IMR-90 (cell line): ENCODE measurements around the gene ZNF618. TPM values are rescaled to one million over a fixed set of nuclear protein-coding genes. Genes with fewer than 3 reads are reported as not detected.

Experiments used
- ATAC-seq: fragments of 200-7000 bp; cut with Tn5 transposase; 2 replicates; pipeline ENCODE4 v1.9.1; 2020; ENCODE audit warnings: low read depth, mild to moderate bottlenecking, moderate library complexity
- BruUV-seq: library from RNA; stranded (reverse); fragments of 400-500 nt; replicated peaks from 2 replicates; lab custom pipeline; 2021; lab: Mats Ljungman, UMichigan
- CTCF ChIA-PET: fragments of 300-600 bp; formaldehyde crosslinking; extraction: SDS; loops from one replicate; lab custom pipeline; 2021; ENCODE audit warnings: antibody characterized with exemption; lab: Yijun Ruan, JAX
- POLR2A ChIA-PET: fragments of 300-600 bp; sonication (Branson Sonifier 250); formaldehyde crosslinking; loops from one replicate; lab custom pipeline; 2022; ENCODE audit warnings: antibody characterized with exemption; ENCODE audit not compliant: unreplicated experiment; lab: Charles Lee
- DNase-seq: peaks from one replicate; pipeline ENCODE4 v3.0.0; 2013
- H2AFZ ChIP-seq: replicated peaks from 2 replicates; pipeline ENCODE3; 2013; ENCODE audit warnings: low read length, mild to moderate bottlenecking; ENCODE audit not compliant: poor library complexity
- H2AK5ac ChIP-seq: 2 replicates; pipeline ENCODE4 v1.6.1; 2013; ENCODE audit warnings: low read depth, low read length, inconsistent platforms
- H2AK9ac ChIP-seq: replicated peaks from 2 replicates; pipeline ENCODE3; 2013; ENCODE audit warnings: mild to moderate bottlenecking, low read depth, low read length, moderate library complexity; ENCODE audit not compliant: poor library complexity
- H2BK120ac ChIP-seq: 2 replicates; pipeline ENCODE4 v1.6.1; 2013; ENCODE audit warnings: low read depth, low read length, inconsistent platforms
- H2BK15ac ChIP-seq: 3 replicates; pipeline ENCODE4 v1.6.1; 2013; ENCODE audit warnings: low read depth, low read length, inconsistent platforms
- H2BK20ac ChIP-seq: 2 replicates; pipeline ENCODE4 v1.6.1; 2013; ENCODE audit warnings: low read depth, mild to moderate bottlenecking, inconsistent platforms, low read length, moderate library complexity
- H2BK5ac ChIP-seq: 2 replicates; pipeline ENCODE4 v1.6.1; 2013; ENCODE audit warnings: mild to moderate bottlenecking, low read depth, low read length, inconsistent platforms; ENCODE audit not compliant: poor library complexity, severe bottlenecking
- H3K14ac ChIP-seq: replicated peaks from 2 replicates; pipeline ENCODE4 v1.6.1; 2013; ENCODE audit warnings: low read depth, low read length, inconsistent platforms
- H3K18ac ChIP-seq: 2 replicates; pipeline ENCODE4 v1.6.1; 2013; ENCODE audit warnings: low read depth, low read length, control low read depth
- H3K23ac ChIP-seq: 2 replicates; pipeline ENCODE4 v1.6.1; 2013; ENCODE audit warnings: low read depth, low read length, inconsistent platforms
- H3K27ac ChIP-seq: 2 replicates; pipeline ENCODE4 v1.5.1; 2013; ENCODE audit warnings: mild to moderate bottlenecking, control low read depth, low read length; ENCODE audit not compliant: insufficient read depth
- H3K27me3 ChIP-seq: 2 replicates; pipeline ENCODE4 v1.6.1; 2013; ENCODE audit warnings: low read length; ENCODE audit not compliant: control insufficient read depth, insufficient read depth
- H3K36me3 ChIP-seq: 2 replicates; pipeline ENCODE4 v1.6.1; 2013; ENCODE audit warnings: low read length, mixed read lengths; ENCODE audit not compliant: control insufficient read depth, insufficient read depth
- H3K4ac ChIP-seq: 2 replicates; pipeline ENCODE4 v1.6.1; 2013; ENCODE audit warnings: low read depth, low read length, inconsistent platforms
- H3K4me1 ChIP-seq: 2 replicates; pipeline ENCODE4 v1.6.1; 2013; ENCODE audit warnings: low read length, mixed read lengths; ENCODE audit not compliant: control insufficient read depth, insufficient read depth
- H3K4me2 ChIP-seq: 2 replicates; pipeline ENCODE4 v1.6.1; 2013; ENCODE audit warnings: low read depth, mild to moderate bottlenecking, control low read depth, low read length, moderate library complexity
- H3K4me3 ChIP-seq: 2 replicates; pipeline ENCODE4 v1.5.1; 2013; ENCODE audit warnings: low read depth, mild to moderate bottlenecking, control low read depth, low read length, moderate library complexity; ENCODE audit not compliant: insufficient read depth
- H3K56ac ChIP-seq: 2 replicates; pipeline ENCODE4 v1.6.1; 2013; ENCODE audit warnings: low read length, inconsistent platforms; ENCODE audit not compliant: insufficient read depth; ENCODE audit errors: extremely low read depth
- H3K79me1 ChIP-seq, 2 experiments: 2 replicates each; pipeline ENCODE4 v1.6.1; 2013; ENCODE audit warnings: low read length in 2 of 2, inconsistent platforms in 1 of 2, low read depth in 1 of 2
- H3K9ac ChIP-seq: 2 replicates; pipeline ENCODE4 v1.6.1; 2013; ENCODE audit warnings: low read depth, low read length, control low read depth
- H3K9me1 ChIP-seq: 2 replicates; pipeline ENCODE4 v1.6.1; 2013; ENCODE audit warnings: low read length, inconsistent platforms; ENCODE audit not compliant: insufficient read depth
- H3K9me3 ChIP-seq: 2 replicates; pipeline ENCODE4 v1.6.1; 2013; ENCODE audit warnings: low read length; ENCODE audit not compliant: control insufficient read depth, insufficient read depth
- H4K20me1 ChIP-seq: 2 replicates; pipeline ENCODE4 v1.6.1; 2013; ENCODE audit warnings: low read length, inconsistent platforms; ENCODE audit not compliant: insufficient read depth
- H4K5ac ChIP-seq: 2 replicates; pipeline ENCODE4 v1.6.1; 2013; ENCODE audit warnings: mild to moderate bottlenecking, low read depth, low read length, control low read depth
- H4K8ac ChIP-seq, 2 experiments: 2 replicates each; pipeline ENCODE4 v1.6.1; 2013; ENCODE audit warnings: low read depth in 2 of 2, low read length in 2 of 2, control low read depth in 1 of 2, inconsistent platforms in 1 of 2
- H4K91ac ChIP-seq: 2 replicates; pipeline ENCODE4 v1.6.1; 2013; ENCODE audit warnings: low read depth, low read length, inconsistent platforms; ENCODE audit not compliant: insufficient read depth
- BHLHE40 ChIP-seq: fragments of 150-350 bp; IDR thresholded peaks from 2 replicates; pipeline ENCODE4 v1.6.1; 2016; ENCODE audit warnings: mild to moderate bottlenecking, low read depth, low read length
- CEBPB ChIP-seq: IDR thresholded peaks from 2 replicates; pipeline ENCODE4 v1.6.1; 2012; ENCODE audit warnings: low read depth, low read length, improper control_type of control experiment
- CHD1 ChIP-seq: IDR thresholded peaks from 2 replicates; pipeline ENCODE4 v1.6.1; 2012; ENCODE audit warnings: low read depth, low read length, improper control_type of control experiment
- CTCF ChIP-seq: conservative IDR thresholded peaks from 2 replicates; pipeline ENCODE4 v1.5.1; 2012; ENCODE audit warnings: mild to moderate bottlenecking, low read depth, low read length, improper control_type of control experiment
- ELK1 ChIP-seq: fragments of 150-350 bp; IDR thresholded peaks from 2 replicates; pipeline ENCODE4 v1.6.1; 2016; ENCODE audit warnings: low read depth, mild to moderate bottlenecking, low read length, moderate library complexity, borderline replicate concordance
- FOS ChIP-seq: fragments of 150-350 bp; IDR thresholded peaks from 2 replicates; pipeline ENCODE4 v1.6.1; 2016; ENCODE audit warnings: low read depth, low read length
- MAFK ChIP-seq: IDR thresholded peaks from 2 replicates; pipeline ENCODE4 v1.6.1; 2012; ENCODE audit warnings: low read depth, low read length, improper control_type of control experiment
- MAZ ChIP-seq: IDR thresholded peaks from 2 replicates; pipeline ENCODE4 v1.6.1; 2012; ENCODE audit warnings: low read depth, mild to moderate bottlenecking, low read length, improper control_type of control experiment, moderate library complexity, borderline replicate concordance
- MXI1 ChIP-seq: IDR thresholded peaks from 2 replicates; pipeline ENCODE4 v1.6.1; 2012; ENCODE audit warnings: low read depth, mild to moderate bottlenecking, low read length, moderate library complexity, borderline replicate concordance
- NFE2L2 ChIP-seq: fragments of 150-350 bp; IDR thresholded peaks from 2 replicates; pipeline ENCODE4 v1.6.1; 2016; ENCODE audit warnings: low read depth, mild to moderate bottlenecking, low read length
- POLR2A ChIP-seq: IDR thresholded peaks from 2 replicates; pipeline ENCODE4 v1.6.1; 2012; ENCODE audit warnings: mild to moderate bottlenecking, low read depth, low read length
- RAD21 ChIP-seq: IDR thresholded peaks from 2 replicates; pipeline ENCODE4 v1.6.1; 2012; ENCODE audit warnings: low read length, improper control_type of control experiment
- RCOR1 ChIP-seq: IDR thresholded peaks from 2 replicates; pipeline ENCODE4 v1.6.1; 2012; ENCODE audit warnings: mild to moderate bottlenecking, low read length, improper control_type of control experiment; ENCODE audit not compliant: insufficient replicate concordance
- RFX5 ChIP-seq: IDR thresholded peaks from 2 replicates; pipeline ENCODE4 v1.8.0; 2012; ENCODE audit warnings: low read depth, mild to moderate bottlenecking, low read length, moderate library complexity
- SMC3 ChIP-seq: fragments of 150-350 bp; IDR thresholded peaks from 2 replicates; pipeline ENCODE4 v1.6.1; 2016; ENCODE audit warnings: low read depth, mild to moderate bottlenecking, antibody characterized with exemption, low read length, moderate library complexity
- USF2 ChIP-seq: fragments of 150-350 bp; IDR thresholded peaks from 2 replicates; pipeline ENCODE4 v1.6.1; 2017; ENCODE audit warnings: mild to moderate bottlenecking, antibody characterized with exemption, low read length, low read depth
- WGBS, 2 experiments: methylation state at CpG; one replicate each; pipeline versions ENCODE4 v1.1.5 to v1.1.7; 2013; ENCODE audit warnings: missing lambda C conversion rate in 2 of 2; ENCODE audit not compliant: insufficient read length in 1 of 2; ENCODE audit errors: extremely low coverage in 2 of 2; 5-methylcytosine and 5-hydroxymethylcytosine counted together
- dilution Hi-C: fragments of 300-500 bp; cut with HindIII; formaldehyde crosslinking; loops from one replicate; pipeline ENCODE4 v1.14.3; 2018; ENCODE audit warnings: low sequenced_read_pairs; ENCODE audit not compliant: unreplicated experiment
- in situ Hi-C: fragments of 300-500 bp; cut with MboI; formaldehyde crosslinking; loops from 3 replicates; pipeline ENCODE4 v1.14.3; 2019; ENCODE audit warnings: low sequenced_read_pairs, inconsistent platforms, mixed read lengths
- intact Hi-C: fragments of 100-400 bp; cut with micrococcal nuclease; formaldehyde crosslinking; loops from 2 replicates; pipeline ENCODE4 v1.10.0; 2022
- polyA plus RNA-seq, 3 experiments: library from polyadenylated mRNA; depleted of rRNA; stranded (reverse); fragments of >200 nt; gene quantifications; 2 replicates each; pipeline ENCODE4 v1.2.3, GENCODE V29; 2012; ENCODE audit warnings: low replicate concordance in 1 of 3
- total RNA-seq: library from RNA; depleted of rRNA; stranded (reverse); fragments of >200 nt; gene quantifications from 2 replicates; pipeline ENCODE4 v1.2.3, GENCODE V29; 2012

The ZNF618 gene
- total and polyA plus RNA-seq, 2 of the 4 experiments (the other 2 are of a cell fraction), result 8.2 to 9.4 TPM

- no peak overlapping the region for H2BK15ac ChIP-seq
- H4K91ac ChIP-seq, result no peak overlapping the region
- no peak overlapping the region for H3K23ac ChIP-seq
- H3K18ac ChIP-seq, result no peak overlapping the region
- H3K9ac ChIP-seq, result no peak overlapping the region
- intact Hi-C loops (no loop called here), dilution Hi-C loops (no loop called here), in situ Hi-C loops (no loop called here)
- no peak overlapping the region for H4K8ac ChIP-seq
- H3K56ac ChIP-seq, result no peak overlapping the region
- no peak overlapping the region for H3K27ac ChIP-seq
- no peak overlapping the region for H2AFZ ChIP-seq
- no peak overlapping the region for H3K14ac ChIP-seq
- H2BK20ac ChIP-seq, result no peak overlapping the region
- POLR2A ChIA-PET, result no interaction called here
- DNase-seq (no peak), ATAC-seq (no peak)
- no peak for TF ChIP-seq MAFK
- TF ChIP-seq CEBPB, result no peak
- TF ChIP-seq FOS, result no peak
- no peak for TF ChIP-seq SMC3
- TF ChIP-seq NFE2L2, result no peak
- no peak for TF ChIP-seq RFX5
- TF ChIP-seq BHLHE40, result no peak
- TF ChIP-seq CTCF, result no peak
- TF ChIP-seq CHD1, result no peak
- no peak for TF ChIP-seq POLR2A
- no peak for TF ChIP-seq RCOR1
- no peak for TF ChIP-seq ELK1
- TF ChIP-seq USF2, result no peak
- TF ChIP-seq MAZ, result no peak
- TF ChIP-seq RAD21, result no peak
- TF ChIP-seq MXI1, result no peak
- H3K79me1 ChIP-seq, result peaks cover 30 to 53% of the 10 kb centered on the region in 2 experiments
- H3K4me3 ChIP-seq, result no peak overlapping the region
- no peak overlapping the region for H2BK120ac ChIP-seq
- CTCF ChIA-PET, result no interaction called here
- H3K27me3 ChIP-seq, result no peaks in the 10 kb centered on the region
- H3K9me3 ChIP-seq, result peaks cover 2% of the 10 kb centered on the region; the same call in 1 of the 2 replicates
- no peak overlapping the region for H4K5ac ChIP-seq
- H3K4ac ChIP-seq, result no peak overlapping the region
- no TSS peak for BruUV-seq
- peaks cover 4% of the 10 kb centered on the region for H3K4me1 ChIP-seq
- H2BK5ac ChIP-seq, result no peak overlapping the region
- H4K20me1 ChIP-seq, result peaks cover 22% of the 10 kb centered on the region
- WGBS, 2 experiments, result 100% methylated on average over 1 of the region's 1 CpG; no CpG with 5 or more reads in 1 of the 2 experiments
- no peak overlapping the region for H2AK9ac ChIP-seq
- H3K36me3 ChIP-seq, result peaks cover 5% of the 10 kb centered on the region
- no peak overlapping the region for H3K4me2 ChIP-seq
- no peak overlapping the region for H2AK5ac ChIP-seq
- peaks cover 7% of the 10 kb centered on the region for H3K9me1 ChIP-seq
Observed at GRCh38 chr9:113894166-113894565, 18.1 kb downstream of the ZNF618 start.
